Measurements from ENCODE around the gene AHCYL1.
"Not testable (repeated sequence)": the region's sequence is repeated elsewhere in the genome, so short reads cannot be mapped to it uniquely, and the experiment has no call there.

Gene AHCYL1

DNA sequence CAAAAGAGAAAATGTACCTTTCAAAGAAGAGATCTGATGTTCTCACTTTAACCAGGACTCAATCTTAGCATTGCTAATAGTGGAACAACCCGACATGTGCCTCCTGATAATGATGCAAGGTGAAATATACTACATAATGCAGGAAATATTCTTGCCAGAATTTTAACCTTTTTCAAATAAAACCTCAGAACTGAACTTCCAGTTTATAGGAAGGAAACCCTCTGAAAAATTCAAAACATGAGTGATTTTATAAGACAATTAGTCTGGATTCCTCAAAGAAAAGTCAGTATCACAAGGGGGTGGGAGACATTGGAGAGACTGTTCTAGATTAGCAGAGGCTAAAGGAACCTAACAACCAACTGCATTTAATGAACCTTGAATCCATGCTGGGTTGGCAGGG is 18.1 kb downstream of the AHCYL1 start:
- DNase-seq: no peak

DNA sequence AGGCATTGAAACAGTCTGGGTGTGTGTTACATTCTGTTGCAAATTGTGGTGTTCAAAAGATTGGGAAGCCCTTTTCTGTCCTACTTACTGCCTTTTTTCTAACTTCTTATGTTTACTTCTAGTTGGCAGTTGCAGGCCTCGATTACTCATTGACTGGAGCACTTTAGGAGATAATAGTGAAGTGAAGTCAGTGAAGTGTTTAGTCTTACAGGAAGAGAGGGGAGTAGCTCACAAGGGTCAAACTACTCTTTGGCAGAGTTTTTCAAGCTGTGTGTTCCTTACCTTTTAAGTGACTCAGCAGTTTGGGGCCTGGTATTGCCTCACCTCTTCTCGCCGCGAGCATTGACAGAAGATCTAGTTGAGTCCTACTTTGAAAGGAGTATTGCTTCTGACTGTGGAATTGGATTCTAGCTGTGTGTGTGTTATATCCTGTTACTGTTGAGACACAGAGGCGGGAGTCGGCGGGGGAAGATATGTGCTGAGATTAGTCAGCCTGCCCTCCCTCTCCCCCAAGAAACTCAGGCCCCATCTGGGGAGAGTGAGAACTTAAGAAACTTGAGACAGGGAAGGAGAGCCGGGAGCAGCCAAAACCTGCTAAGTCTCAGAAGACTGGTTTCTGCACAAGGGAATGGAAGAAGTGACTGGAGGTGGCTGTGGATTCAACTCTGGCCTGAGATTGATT is 19.3 kb downstream of the AHCYL1 start:
- no peak for DNase-seq

DNA sequence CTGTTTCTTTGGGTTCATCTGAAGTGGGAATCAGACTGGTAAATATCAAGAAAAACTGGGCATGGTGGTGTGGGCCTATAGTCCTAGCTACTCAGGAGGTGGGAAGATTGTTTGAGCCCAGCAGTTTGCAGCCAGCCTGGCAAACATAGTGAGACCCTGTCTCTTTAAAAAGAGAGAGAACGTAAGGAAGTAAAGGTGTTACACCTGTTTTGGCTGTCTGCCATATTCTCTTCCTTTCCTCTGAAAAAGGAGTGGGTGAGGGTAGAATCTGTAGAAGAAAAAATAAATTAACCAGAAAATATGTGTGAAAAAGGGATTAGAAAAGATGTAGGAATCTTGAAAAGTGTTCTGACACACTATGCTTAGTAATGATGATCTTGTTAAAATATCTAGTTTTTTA is 20.0 kb downstream of the AHCYL1 start:
- DNase-seq: no peak

DNA sequence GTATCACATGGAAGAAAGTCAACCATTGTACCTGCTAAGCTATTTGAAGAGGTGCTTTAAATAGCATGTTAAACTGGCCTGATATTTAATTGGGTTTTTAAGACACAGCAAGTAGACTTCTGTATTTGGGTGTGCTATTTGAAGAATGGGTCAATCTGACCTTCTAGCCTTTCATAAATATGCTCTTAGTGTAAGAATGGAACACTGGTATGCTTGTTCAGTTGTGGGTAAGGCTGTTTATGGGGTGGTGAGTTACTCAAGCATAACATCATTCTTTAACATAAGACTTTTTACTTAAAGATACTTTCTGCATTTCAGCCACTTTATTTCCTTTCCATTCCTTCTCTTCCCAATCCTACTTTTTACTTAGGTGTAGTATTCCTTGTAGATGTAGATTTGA is 21.4 kb downstream of the AHCYL1 start:
- DNase-seq: no peak

- DNase-seq: no peak
These were observed 22.0 kb downstream of the AHCYL1 start for GRCh38 chr1:110006516-110006915.

DNA sequence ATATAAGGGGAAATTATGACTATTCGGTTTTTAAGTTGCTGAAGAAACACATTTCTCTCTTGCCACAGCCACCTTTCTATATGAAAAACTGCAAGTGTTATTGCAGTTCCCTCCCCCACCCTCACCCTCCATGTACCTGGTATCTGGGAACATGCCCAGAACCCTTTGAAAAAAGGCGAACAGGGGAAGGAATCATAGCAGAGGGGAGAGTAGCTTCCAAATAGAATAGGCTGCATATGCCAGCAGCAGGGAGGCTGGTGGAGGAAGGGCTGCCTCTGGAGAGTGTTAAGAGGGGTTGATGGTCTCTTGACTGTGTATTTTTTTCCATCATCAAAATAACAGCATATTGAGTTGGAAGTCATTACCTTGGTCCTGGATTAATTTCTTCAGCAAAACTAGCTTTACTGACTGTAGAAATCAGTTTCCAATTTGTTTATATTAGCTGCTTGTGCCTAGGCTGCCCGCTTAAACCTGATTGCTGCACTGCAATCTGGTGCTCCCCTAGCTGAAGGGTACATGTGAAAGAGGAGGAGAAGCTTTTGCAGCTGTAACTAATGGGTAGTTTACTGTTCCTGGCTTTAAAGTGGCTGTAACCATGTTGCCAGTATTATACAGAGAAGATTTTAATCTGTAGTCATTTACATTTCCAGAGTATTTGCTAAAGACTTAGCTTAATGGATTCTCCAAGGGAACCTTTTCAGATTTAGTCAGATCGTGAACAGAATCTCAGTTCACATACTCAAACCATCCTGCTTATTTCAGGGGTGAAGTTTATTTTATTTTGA is 22.7 kb downstream of the AHCYL1 start:
- DNase-seq: no peak

- no peak for DNase-seq
These were observed 24.5 kb downstream of the AHCYL1 start for GRCh38 chr1:110008971-110009565.

GRCh38 chr1:110011527-110012041 is 27.0 kb downstream of the AHCYL1 start:
- DNase-seq: no peak

- no peak for DNase-seq
These were observed 27.7 kb downstream of the AHCYL1 start for GRCh38 chr1:110012100-110012780.

DNA sequence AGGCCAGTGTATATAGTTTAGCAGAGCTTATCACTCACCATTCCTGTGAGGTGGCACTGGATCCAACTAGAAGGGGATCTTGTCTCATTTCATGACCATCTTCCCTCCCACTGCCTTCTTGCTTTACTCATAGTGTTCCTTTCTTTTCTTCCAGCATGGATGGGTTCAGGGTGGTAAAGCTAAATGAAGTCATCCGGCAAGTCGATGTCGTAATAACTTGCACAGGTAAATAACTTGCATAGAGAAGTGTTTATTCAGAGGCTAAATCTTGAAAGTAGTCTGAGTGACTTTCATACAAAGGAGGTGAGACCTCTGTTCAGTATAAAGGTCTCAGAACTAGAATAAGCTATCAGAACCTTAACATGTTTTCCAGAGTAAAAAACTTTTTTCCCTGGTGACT is 33.2 kb downstream of the AHCYL1 start:
- no peak for DNase-seq

DNA sequence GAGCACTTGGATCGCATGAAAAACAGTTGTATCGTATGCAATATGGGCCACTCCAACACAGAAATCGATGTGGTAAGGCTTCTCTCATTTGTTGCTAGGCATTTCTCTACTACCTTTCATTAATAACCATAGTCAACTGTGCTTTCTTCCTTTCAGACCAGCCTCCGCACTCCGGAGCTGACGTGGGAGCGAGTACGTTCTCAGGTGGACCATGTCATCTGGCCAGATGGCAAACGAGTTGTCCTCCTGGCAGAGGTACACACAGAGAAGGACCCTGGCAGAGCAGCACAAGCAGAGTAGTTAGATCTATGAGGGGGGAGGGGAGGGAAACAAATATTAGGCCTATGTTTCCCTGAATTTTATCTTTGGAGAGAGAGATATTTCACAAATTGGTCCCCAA is 33.8 kb downstream of the AHCYL1 start:
- DNase-seq: no peak

DNA sequence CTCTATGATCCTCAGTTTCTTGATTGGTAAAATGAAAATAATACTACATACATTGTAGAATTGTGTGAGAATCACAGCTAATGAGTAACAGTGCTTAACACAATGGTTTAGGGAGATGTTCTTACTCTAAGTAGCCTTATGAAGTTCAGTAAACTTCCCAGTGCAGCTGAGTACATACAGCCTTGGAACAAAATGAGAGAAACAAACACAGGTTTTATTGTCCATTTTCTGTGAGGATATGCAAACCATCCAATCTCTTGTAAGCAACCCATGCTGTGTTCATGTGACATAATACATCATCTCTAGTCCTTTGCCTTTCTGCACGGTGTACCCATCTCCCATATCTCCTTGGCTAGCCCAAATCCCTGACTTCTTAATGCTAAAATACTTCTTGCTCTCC is 35.2 kb downstream of the AHCYL1 start:
- DNase-seq: no peak

DNA sequence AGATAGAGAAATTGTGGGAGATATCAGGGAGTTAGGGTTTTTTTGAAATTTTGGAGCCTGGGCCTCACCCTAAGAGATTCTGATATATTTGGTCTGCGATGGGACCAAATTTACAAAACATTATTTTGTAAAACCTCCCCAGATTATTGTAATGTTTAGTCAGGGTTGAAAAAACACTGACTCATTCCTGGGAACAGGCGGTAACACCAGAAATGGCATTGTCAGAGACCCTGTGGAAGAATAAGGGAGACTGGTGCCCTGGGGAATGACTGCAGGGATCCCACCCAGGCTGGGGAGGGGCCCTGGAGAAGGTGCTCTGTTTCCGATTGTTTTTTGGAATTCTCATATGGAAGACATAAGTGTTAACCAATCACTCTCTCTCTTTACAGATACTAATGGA is 36.7 kb downstream of the AHCYL1 start:
- no peak for DNase-seq

- no peak for DNase-seq
These were observed 40.0 kb downstream of the AHCYL1 start for GRCh38 chr1:110024613-110025012.

- not testable (repeated sequence) for DNase-seq
These were observed 46.1 kb downstream of the AHCYL1 start for GRCh38 chr1:110030687-110031086.

- DNase-seq: no peak
These were observed 47.8 kb downstream of the AHCYL1 start for GRCh38 chr1:110032327-110032726.

- no peak for DNase-seq
These were observed 48.9 kb downstream of the AHCYL1 start for GRCh38 chr1:110033421-110033820.

DNA sequence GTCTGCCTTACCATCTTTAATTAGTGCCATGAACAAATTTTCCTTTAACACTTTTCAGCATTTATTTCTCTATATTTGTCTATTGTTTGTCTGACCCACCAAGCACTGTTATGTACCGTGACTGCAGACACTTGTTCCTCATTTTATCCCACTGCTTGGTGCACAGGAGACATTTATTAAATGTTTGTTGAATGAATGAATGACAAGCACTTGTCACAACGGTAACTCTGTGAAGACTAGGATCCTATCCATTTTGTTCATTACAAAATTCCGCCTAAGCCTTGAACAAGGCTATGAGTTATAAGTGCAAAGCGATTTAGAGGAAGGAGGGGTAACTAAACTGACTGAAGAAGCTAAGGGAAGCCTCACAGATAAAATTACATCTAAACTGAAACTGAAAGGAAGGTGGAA is 49.5 kb downstream of the AHCYL1 start:
- no peak for DNase-seq

GRCh38 chr1:110034451-110035235 is 50.1 kb downstream of the AHCYL1 start, which contains the start of gene STRIP1:
TSS of gene STRIP1 (plus strand) at chr1:110034624. CDS start at chr1:110034638, 14 bp downstream.
- peak; percentile 64 for DNase-seq

DNA sequence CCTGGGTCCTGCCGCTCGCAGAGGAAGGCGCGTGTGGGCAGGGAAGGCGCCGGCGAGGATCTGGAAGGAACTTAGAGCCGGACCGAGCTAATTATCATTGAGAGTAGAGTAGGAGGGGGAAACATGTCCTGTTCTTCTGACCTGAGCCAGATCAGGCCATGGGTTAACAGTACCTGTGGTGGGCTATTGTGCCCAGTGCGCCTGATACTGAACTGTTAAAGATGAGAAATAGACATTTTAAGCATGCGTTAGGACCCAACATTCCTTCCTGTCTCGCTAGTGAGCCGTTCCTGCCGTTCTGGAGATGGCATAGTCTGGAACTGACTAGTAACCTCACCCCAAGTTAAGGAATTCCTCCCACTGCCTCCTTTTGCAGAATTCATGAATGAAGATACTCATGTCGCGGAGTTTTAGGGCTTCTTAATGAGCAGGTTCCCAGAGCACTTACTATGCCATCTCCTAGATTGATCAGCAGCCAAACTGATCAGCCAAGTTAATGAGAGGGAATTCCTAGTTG is 50.7 kb downstream of the AHCYL1 start:
- DNase-seq: no peak

GRCh38 chr1:110038271-110038670 is 53.7 kb downstream of the AHCYL1 start:
- no peak for DNase-seq

DNA sequence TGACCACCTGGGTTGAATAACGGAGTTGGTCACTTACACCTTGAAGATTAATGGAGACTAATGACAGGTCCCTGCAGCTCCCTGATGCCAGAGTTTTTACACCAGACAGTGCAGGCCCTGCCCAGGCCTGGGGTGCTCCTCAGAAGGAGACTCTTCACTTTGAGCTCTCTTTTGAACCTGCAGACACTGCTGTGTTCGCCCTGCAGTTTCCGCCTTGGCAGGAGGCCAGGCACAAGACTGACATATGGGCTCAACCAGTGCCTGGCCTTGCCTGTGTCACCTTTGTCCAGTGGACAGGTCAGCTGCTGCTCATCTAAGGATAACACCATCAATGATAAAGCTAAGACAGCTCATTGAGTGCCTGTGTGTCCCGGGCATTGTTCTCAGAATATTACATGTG is 55.1 kb downstream of the AHCYL1 start:
- no peak for DNase-seq

Data from activated gamma-delta T cell (primary cell).